Activated naive CD8-positive, alpha-beta T cell treated with anti-CD3 and anti-CD28 coated beads, Interleukin-2, amount 10 ng/mL, durations not matched to agents 7 days and 5 days (primary cell): ENCODE measurements around the gene PROSER2. TPM values are rescaled to one million over a fixed set of nuclear protein-coding genes. Genes with fewer than 3 reads are reported as not detected.
"Not testable (repeated sequence)": the region's sequence is repeated elsewhere in the genome, so short reads cannot be mapped to it uniquely, and the experiment has no call there.

ENCODE experiments used
- ATAC-seq: fragments of 150-1000 bp; cut with Tn5 transposase; one replicate; pipeline ENCODE4 v1.10.0; 2021; ENCODE audit warnings: low read depth, moderate library complexity
- POLR2A ChIA-PET: fragments of 350-600 bp; sonication (Branson Sonifier 250); formaldehyde crosslinking; loops from one replicate; lab custom pipeline; 2021; ENCODE audit warnings: antibody characterized with exemption; lab: Charles Lee
- DNase-seq: peaks from one replicate; pipeline ENCODE4 v3.0.0; 2021
- H3K27ac Mint-ChIP-seq: one replicate; pipeline ENCODE4 v1.8.0; 2022; ENCODE audit warnings: mild to moderate bottlenecking, mixed read lengths
- H3K27me3 Mint-ChIP-seq: one replicate; pipeline ENCODE4 v1.8.0; 2022; ENCODE audit warnings: mild to moderate bottlenecking, moderate library complexity, mixed read lengths
- H3K36me3 Mint-ChIP-seq: one replicate; pipeline ENCODE4 v1.8.0; 2021; ENCODE audit warnings: mild to moderate bottlenecking, mixed read lengths
- H3K4me1 Mint-ChIP-seq: one replicate; pipeline ENCODE4 v1.8.0; 2021; ENCODE audit warnings: mixed read lengths
- H3K4me3 Mint-ChIP-seq: one replicate; pipeline ENCODE4 v1.8.0; 2022; ENCODE audit warnings: mild to moderate bottlenecking, moderate library complexity, mixed read lengths
- H3K9me3 Mint-ChIP-seq: one replicate; pipeline ENCODE4 v1.8.0; 2021; ENCODE audit warnings: mixed read lengths
- total RNA-seq, 2 experiments: library from RNA; stranded (reverse); gene quantifications; one replicate each; pipeline ENCODE4 v1.2.3, GENCODE V29; 2021

PROSER2 gene
- total RNA-seq, 2 experiments from 2014 or later = 1.0 to 1.2 TPM

- no peak for DNase-seq
- Mint-ChIP-seq H3K9me3 (no peaks in the 10 kb centered on the region), H3K27ac (no peak overlapping the region), H3K4me3 (no peak overlapping the region), H3K4me1 (peaks cover 9% of the 10 kb centered on the region), H3K36me3 (no peaks in the 10 kb centered on the region), H3K27me3 (peaks cover 1% of the 10 kb centered on the region)
- POLR2A ChIA-PET = no interaction called here
- ATAC-seq = no peak
Observed at GRCh38 chr10:11881477-11882417, 58.6 kb downstream of the PROSER2 start.

DNA sequence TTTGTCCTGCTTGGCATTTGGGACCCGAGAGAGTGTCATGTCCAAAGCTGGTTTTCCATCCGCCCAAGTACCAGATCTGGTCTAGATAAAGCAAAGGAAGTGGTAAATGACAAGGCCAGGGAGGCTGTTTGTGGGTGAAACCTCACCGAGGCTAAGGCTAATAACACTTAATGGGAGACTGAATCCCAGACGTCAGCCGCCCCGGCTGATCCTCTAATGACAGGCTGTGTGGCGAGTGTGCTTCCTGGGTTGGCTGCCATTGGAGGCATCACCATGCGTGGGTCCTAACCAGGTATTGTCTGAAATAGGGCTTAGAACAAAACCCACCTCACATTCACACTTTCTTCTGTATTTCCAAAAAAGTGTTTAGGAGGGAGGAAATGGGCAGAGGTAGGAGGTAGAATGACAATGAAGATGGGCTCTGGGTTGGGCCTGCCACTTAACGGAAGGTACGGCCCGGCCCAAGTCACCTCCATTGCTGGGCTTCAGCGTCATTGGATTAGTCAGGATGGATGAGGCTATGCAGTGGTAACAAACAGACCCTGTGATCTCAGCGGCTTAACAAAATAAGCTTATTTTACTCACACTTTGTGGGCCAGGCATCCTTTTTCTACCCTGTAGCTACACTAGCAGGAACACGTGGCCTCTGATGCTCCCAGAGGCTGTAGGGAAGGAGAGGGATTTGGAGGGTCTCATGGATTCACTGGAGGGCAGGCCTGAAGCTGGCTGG, 59.7 kb downstream of the PROSER2 start:
- H3K9me3 Mint-ChIP-seq = no peaks in the 10 kb centered on the region
- H3K27ac Mint-ChIP-seq = no peak overlapping the region
- peaks cover 9% of the 10 kb centered on the region for H3K4me1 Mint-ChIP-seq
- no peaks in the 10 kb centered on the region for H3K36me3 Mint-ChIP-seq
- no peak overlapping the region for H3K4me3 Mint-ChIP-seq
- no peaks in the 10 kb centered on the region for H3K27me3 Mint-ChIP-seq
- no peak for ATAC-seq
- no peak for DNase-seq
- POLR2A ChIA-PET = no interaction called here

DNA sequence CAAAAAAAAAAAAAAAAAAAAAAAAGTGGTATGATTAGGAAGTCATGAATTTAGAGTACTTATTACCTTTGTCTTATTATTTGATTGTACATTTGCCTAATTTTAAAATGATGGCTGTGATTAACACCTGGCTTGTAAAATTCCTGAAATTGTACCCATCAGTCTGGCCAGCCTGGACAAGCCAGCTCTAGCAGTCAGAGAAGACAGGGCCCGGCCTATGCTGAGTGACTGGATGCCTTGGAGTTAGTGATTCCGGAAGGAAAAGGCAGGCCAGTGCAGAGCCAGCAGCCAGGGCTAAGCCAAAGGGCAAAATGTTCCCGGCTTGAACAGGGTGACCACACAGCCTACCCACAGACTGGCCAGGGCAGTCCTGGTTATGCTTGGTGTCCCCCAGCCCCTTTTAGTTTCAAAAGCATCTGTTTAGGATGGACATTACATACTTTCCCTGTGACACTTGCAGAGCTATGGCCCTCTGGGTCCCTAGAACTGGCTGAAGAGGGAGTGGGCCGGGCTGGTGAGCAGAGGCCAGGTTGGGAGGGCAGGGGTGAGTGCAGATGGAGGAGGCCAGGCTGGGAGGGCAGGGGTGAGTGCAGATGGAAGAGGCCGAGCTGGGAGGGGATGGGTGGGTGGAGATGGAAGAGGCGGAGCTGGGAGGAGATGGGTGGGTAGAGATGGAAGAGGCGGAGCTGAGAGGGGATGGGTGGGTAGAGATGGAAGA, 61.7 kb downstream of the PROSER2 start:
- Mint-ChIP-seq H3K4me3 (no peak overlapping the region), H3K36me3 (no peaks in the 10 kb centered on the region), H3K27me3 (no peaks in the 10 kb centered on the region), H3K4me1 (peaks cover 9% of the 10 kb centered on the region), H3K27ac (no peak overlapping the region), H3K9me3 (no peaks in the 10 kb centered on the region)
- no peak for ATAC-seq
- DNase-seq = no peak
- POLR2A ChIA-PET = no interaction called here

GRCh38 chr10:11885437-11886137, 62.4 kb downstream of the PROSER2 start:
- POLR2A ChIA-PET = no interaction called here
- ATAC-seq = no peak
- Mint-ChIP-seq H3K4me3 (no peak overlapping the region), H3K4me1 (peaks cover 9% of the 10 kb centered on the region), H3K36me3 (no peaks in the 10 kb centered on the region), H3K9me3 (no peaks in the 10 kb centered on the region), H3K27ac (no peak overlapping the region), H3K27me3 (no peaks in the 10 kb centered on the region)
- no peak for DNase-seq

- Mint-ChIP-seq H3K9me3 (no peaks in the 10 kb centered on the region), H3K4me1 (peaks cover 9% of the 10 kb centered on the region), H3K27ac (no peak overlapping the region), H3K27me3 (no peaks in the 10 kb centered on the region), H3K4me3 (no peak overlapping the region), H3K36me3 (no peaks in the 10 kb centered on the region)
- no peak for ATAC-seq
- POLR2A ChIA-PET = no interaction called here
- DNase-seq = no peak
Observed at GRCh38 chr10:11886138-11886474, 63.0 kb downstream of the PROSER2 start.

DNA sequence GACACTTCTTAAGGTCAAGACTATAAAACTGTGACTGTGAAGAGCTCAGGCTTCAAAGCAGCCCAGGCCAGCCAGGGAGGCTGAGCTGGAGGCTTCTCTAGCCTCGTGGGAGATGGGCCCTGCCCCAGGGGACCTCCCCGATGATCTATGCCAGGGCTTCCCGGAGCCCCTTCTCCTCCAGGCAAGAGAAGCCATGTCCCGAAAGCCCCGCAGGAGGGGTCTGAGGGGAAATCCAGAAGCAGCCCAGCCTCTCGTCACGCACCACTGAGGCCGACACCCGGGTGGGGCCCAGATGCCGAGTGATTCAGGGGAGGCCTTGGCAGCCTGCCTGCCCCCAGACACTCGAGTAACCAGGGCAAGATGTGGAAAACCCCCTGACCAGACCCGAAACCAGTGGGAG, 63.7 kb downstream of the PROSER2 start:
- POLR2A ChIA-PET = no interaction called here
- no peaks in the 10 kb centered on the region for H3K36me3 Mint-ChIP-seq
- no peak overlapping the region for H3K27ac Mint-ChIP-seq
- DNase-seq (no peak), ATAC-seq (no peak)
- peaks cover 9% of the 10 kb centered on the region for H3K4me1 Mint-ChIP-seq
- no peaks in the 10 kb centered on the region for H3K27me3 Mint-ChIP-seq
- no peaks in the 10 kb centered on the region for H3K9me3 Mint-ChIP-seq
- H3K4me3 Mint-ChIP-seq = no peak overlapping the region

GRCh38 chr10:11887381-11888227, 64.4 kb downstream of the PROSER2 start:
- no peak overlapping the region for H3K27ac Mint-ChIP-seq
- POLR2A ChIA-PET = no interaction called here
- H3K9me3 Mint-ChIP-seq = no peaks in the 10 kb centered on the region
- no peak overlapping the region for H3K4me3 Mint-ChIP-seq
- no peaks in the 10 kb centered on the region for H3K36me3 Mint-ChIP-seq
- peaks cover 5% of the 10 kb centered on the region for H3K4me1 Mint-ChIP-seq
- H3K27me3 Mint-ChIP-seq = no peaks in the 10 kb centered on the region
- ATAC-seq (no peak), DNase-seq (no peak)

- H3K36me3 Mint-ChIP-seq, H3K4me1 Mint-ChIP-seq, POLR2A ChIA-PET, H3K4me3 Mint-ChIP-seq, DNase-seq, H3K27me3 Mint-ChIP-seq, H3K9me3 Mint-ChIP-seq, ATAC-seq, H3K27ac Mint-ChIP-seq: not testable (repeated sequence)
Observed at GRCh38 chr10:11889263-11889662, 66.1 kb downstream of the PROSER2 start.

DNA sequence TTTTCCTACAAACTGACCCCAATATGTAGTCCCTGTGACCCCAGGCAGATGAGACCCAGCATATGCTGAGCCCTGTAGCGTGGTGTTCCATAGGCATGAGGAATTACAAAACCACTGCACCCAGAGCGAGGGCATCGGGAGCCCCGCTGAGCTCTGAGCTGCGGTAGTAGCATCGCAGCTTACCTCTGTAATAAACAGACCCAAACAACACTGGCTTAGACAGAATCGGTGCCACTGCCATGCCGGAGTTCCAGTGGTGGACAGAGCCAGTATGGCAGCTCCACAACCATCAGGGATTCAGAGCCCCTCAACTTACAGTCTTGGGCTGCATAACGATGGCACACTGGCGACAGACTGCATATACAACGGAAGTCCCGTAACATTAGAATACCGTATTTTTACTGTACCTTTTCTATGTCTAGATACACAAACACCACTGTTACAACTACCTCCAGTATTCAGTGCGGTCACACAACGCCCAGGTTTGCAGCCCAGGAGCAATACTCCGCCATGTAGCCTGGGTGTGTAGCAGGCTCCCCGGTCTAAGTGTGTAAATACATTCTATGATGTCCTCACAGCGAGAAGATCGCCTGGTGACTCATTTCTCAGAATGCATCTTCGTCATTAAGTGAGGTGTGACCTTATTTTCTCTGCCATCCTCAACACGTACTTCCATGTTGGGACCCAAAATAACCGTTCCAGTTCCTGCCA, 68.8 kb downstream of the PROSER2 start:
- no peak overlapping the region for H3K27ac Mint-ChIP-seq
- no peak for ATAC-seq

GRCh38 chr10:11893749-11894278, 70.7 kb downstream of the PROSER2 start:
- no peak overlapping the region for H3K4me3 Mint-ChIP-seq
- DNase-seq (no peak), ATAC-seq (no peak)
- POLR2A ChIA-PET = no interaction called here
- H3K36me3 Mint-ChIP-seq = no peaks in the 10 kb centered on the region
- no peaks in the 10 kb centered on the region for H3K9me3 Mint-ChIP-seq
- no peak overlapping the region for H3K27ac Mint-ChIP-seq
- H3K4me1 Mint-ChIP-seq = no peaks in the 10 kb centered on the region
- H3K27me3 Mint-ChIP-seq = no peaks in the 10 kb centered on the region

More for the DNA sequence above, 68.8 kb downstream of the PROSER2 start:
- H3K27me3 Mint-ChIP-seq = no peaks in the 10 kb centered on the region
- POLR2A ChIA-PET = no interaction called here
- H3K4me1 Mint-ChIP-seq = no peaks in the 10 kb centered on the region
- H3K4me3 Mint-ChIP-seq = no peak overlapping the region
- no peaks in the 10 kb centered on the region for H3K9me3 Mint-ChIP-seq
- DNase-seq = no peak
- H3K36me3 Mint-ChIP-seq = no peaks in the 10 kb centered on the region

DNA sequence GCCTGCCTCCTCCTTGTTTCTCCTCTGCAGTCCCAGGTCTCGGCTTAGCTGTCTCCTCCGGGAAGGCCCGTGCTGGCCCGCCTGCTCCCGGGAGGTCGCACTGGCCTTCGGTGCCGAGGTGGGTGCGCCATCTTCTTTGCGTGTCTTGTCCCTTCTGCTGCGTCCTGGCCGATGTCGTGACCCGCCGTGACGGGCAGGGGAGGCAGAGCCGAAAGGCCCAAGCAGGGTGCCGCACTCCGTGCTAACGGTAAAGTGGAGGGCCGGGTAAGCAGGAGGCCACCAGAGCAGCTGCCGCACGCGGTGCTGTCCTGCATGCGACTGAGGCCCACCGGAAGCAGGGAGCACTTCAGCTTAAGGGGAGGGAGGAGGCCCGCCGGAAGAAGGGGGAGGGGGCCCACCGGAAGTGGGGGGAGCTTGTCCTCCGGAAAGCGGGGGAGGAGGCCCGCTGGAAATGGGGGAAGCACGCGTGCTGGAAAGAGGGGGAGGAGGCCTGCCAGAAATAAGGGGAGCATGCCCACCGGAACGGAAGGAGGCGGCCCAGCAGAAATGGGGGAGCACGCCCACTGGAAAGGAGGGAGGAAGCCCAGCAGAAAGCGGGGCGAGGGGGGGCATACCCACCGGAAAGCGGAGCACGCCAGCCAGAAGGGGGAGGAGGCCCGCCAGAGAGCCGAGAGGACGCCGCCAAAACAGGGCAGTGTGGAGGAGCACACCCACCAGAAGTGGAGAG, 71.4 kb downstream of the PROSER2 start:
- DNase-seq = no peak
- ATAC-seq = no peak
- POLR2A ChIA-PET = no interaction called here
- no peak overlapping the region for H3K27ac Mint-ChIP-seq
- no peak overlapping the region for H3K4me3 Mint-ChIP-seq
- no peaks in the 10 kb centered on the region for H3K27me3 Mint-ChIP-seq
- H3K36me3 Mint-ChIP-seq = no peaks in the 10 kb centered on the region
- H3K9me3 Mint-ChIP-seq = no peaks in the 10 kb centered on the region
- H3K4me1 Mint-ChIP-seq = no peaks in the 10 kb centered on the region
